ENCODE data around the gene SYCE1L. TPM values are rescaled to one million over a fixed set of nuclear protein-coding genes. Genes with fewer than 3 reads are reported as not detected.
"Not testable (repeated sequence)": the region's sequence is repeated elsewhere in the genome, so short reads cannot be mapped to it uniquely, and the experiment has no call there.

SYCE1L gene
- total RNA-seq, 2 experiments from 2014 or later: 4.3 to 7.1 TPM

GRCh38 chr16:77172951-77173350 lies 26.3 kb upstream of the SYCE1L start:
- no peak overlapping the region for H3K27ac Mint-ChIP-seq
- no peak overlapping the region for H3K4me3 Mint-ChIP-seq
- no peaks in the 10 kb centered on the region for H3K4me1 Mint-ChIP-seq
- DNase-seq: no peak
- no peaks in the 10 kb centered on the region for H3K36me3 Mint-ChIP-seq (ENCODE audit: low read depth)
- intact Hi-C loops (cut with DNase I, micrococcal nuclease): loop anchor here in 1 of 2 experiments (1.0 to 10.0 kb wide), 3 partner anchors 128 to 506 kb away; no protein-coding TSS in a partner anchor
- CTCF ChIA-PET: interaction anchor here (1.0 kb wide), 1 partner anchor 1385 kb away, joined by 3 read pairs; no protein-coding TSS in a partner anchor
- ATAC-seq: no peak
- H3K9me3 Mint-ChIP-seq (ENCODE audit: low read depth): no peaks in the 10 kb centered on the region
- POLR2A ChIA-PET: no interaction called here
- peaks cover 46% of the 10 kb centered on the region for H3K27me3 Mint-ChIP-seq

GRCh38 chr16:77183137-77183536 lies 16.1 kb upstream of the SYCE1L start:
- no peak overlapping the region for H3K4me3 Mint-ChIP-seq
- ChIA-PET POLR2A (no interaction called here), CTCF (no interaction called here)
- DNase-seq (no peak), ATAC-seq (no peak)
- no peak overlapping the region for H3K27ac Mint-ChIP-seq
- H3K36me3 Mint-ChIP-seq (ENCODE audit: low read depth): no peaks in the 10 kb centered on the region
- no peaks in the 10 kb centered on the region for H3K4me1 Mint-ChIP-seq
- H3K27me3 Mint-ChIP-seq: peaks cover 11% of the 10 kb centered on the region
- H3K9me3 Mint-ChIP-seq (ENCODE audit: low read depth): no peaks in the 10 kb centered on the region
- intact Hi-C loops (cut with DNase I, micrococcal nuclease): no loop called here

- H3K4me1 Mint-ChIP-seq; POLR2A ChIA-PET; H3K9me3 Mint-ChIP-seq (ENCODE audit: low read depth); H3K4me3 Mint-ChIP-seq; DNase-seq; intact Hi-C loops (cut with DNase I, micrococcal nuclease); ATAC-seq; H3K27ac Mint-ChIP-seq; H3K27me3 Mint-ChIP-seq; H3K36me3 Mint-ChIP-seq (ENCODE audit: low read depth): not testable (repeated sequence)
- CTCF ChIA-PET: interaction anchor here (0.7 kb wide), 1 partner anchor 917 kb away, joined by 3 read pairs; no protein-coding TSS in a partner anchor
Observed at GRCh38 chr16:77186298-77186697, 12.9 kb upstream of the SYCE1L start.

- H3K9me3 Mint-ChIP-seq (ENCODE audit: low read depth): no peaks in the 10 kb centered on the region
- ATAC-seq (no peak), DNase-seq (no peak)
- peaks cover 37% of the 10 kb centered on the region for H3K36me3 Mint-ChIP-seq (ENCODE audit: low read depth)
- peaks cover 29% of the 10 kb centered on the region for H3K4me1 Mint-ChIP-seq
- CTCF ChIA-PET: interaction anchor here (0.7 kb wide), 1 partner anchor 1123 kb away, joined by 3 read pairs; no protein-coding TSS in a partner anchor
- intact Hi-C loops (cut with DNase I, micrococcal nuclease): loop anchor here (1.0 to 5.0 kb wide), 10 partner anchors 22 to 1757 kb away; partner anchors contain the start of genes CFDP1 (in 1 of the 2), GABARAPL2 (in 1 of the 2), NUDT7 (in 1 of the 2) and TMEM231 (in 1 of the 2)
- H3K4me3 Mint-ChIP-seq: peak overlapping the region; percentile 99
- H3K27ac Mint-ChIP-seq: peak overlapping the region; percentile 98
- H3K27me3 Mint-ChIP-seq: peaks cover 6% of the 10 kb centered on the region
- POLR2A ChIA-PET: interaction anchor here (0.6 to 1.6 kb wide), 2 partner anchors 1542 to 1567 kb away, joined by 4 to 5 read pairs; partner anchors contain the start of genes ADAT1, KARS1 and TERF2IP
Observed at GRCh38 chr16:77190190-77190477, 9.1 kb upstream of the SYCE1L start.

- intact Hi-C loops (cut with DNase I, micrococcal nuclease): loop anchor here (1.0 to 5.0 kb wide), 14 partner anchors 22 to 1757 kb away; partner anchors contain the start of genes NUDT7 (in 2 of the 2), ADAT1 (in 1 of the 2), CFDP1 (in 1 of the 2) and GABARAPL2 (in 1 of the 2)
- H3K27me3 Mint-ChIP-seq: peaks cover 2% of the 10 kb centered on the region
- POLR2A ChIA-PET: interaction anchor here (0.6 to 1.6 kb wide), 3 partner anchors 22 to 1567 kb away, joined by 3 to 5 read pairs (median 4); partner anchors contain the start of genes ADAT1, KARS1 and TERF2IP
- ATAC-seq (peak; percentile 99), DNase-seq (peak; percentile 96)
- H3K36me3 Mint-ChIP-seq (ENCODE audit: low read depth): peaks cover 43% of the 10 kb centered on the region
- H3K4me1 Mint-ChIP-seq: peaks cover 29% of the 10 kb centered on the region
- H3K9me3 Mint-ChIP-seq (ENCODE audit: low read depth): no peaks in the 10 kb centered on the region
- CTCF ChIA-PET: interaction anchor here (0.7 kb wide), 2 partner anchors 1123 to 1626 kb away, joined by 3 read pairs; no protein-coding TSS in a partner anchor
- H3K27ac Mint-ChIP-seq: peak within 1 kb of the TSS; percentile 98
- peak within 1 kb of the TSS; percentile 99 for H3K4me3 Mint-ChIP-seq
Observed at GRCh38 chr16:77190478-77191258, 8.5 kb upstream of the SYCE1L start, which contains the start of gene MON1B. Gene MON1B, plus strand, starts transcription at chr16:77191190. Its CDS starts 296 bp downstream, at chr16:77191486.

GRCh38 chr16:77191259-77191969 lies 7.8 kb upstream of the SYCE1L start:
- intact Hi-C loops (cut with DNase I, micrococcal nuclease): loop anchor here (1.0 to 5.0 kb wide), 9 partner anchors 21 to 1727 kb away; partner anchors contain the start of genes NUDT7 (in 2 of the 2), ADAT1 (in 1 of the 2), TMEM170A (in 1 of the 2) and TMEM231 (in 1 of the 2)
- peaks cover 47% of the 10 kb centered on the region for H3K36me3 Mint-ChIP-seq (ENCODE audit: low read depth)

GRCh38 chr16:77193377-77193776 lies 5.8 kb upstream of the SYCE1L start:
- Mint-ChIP-seq H3K4me1 (peaks cover 29% of the 10 kb centered on the region), H3K27me3 (no peaks in the 10 kb centered on the region), H3K27ac (no peak overlapping the region), H3K4me3 (no peak overlapping the region), H3K9me3 (ENCODE audit: low read depth) (no peaks in the 10 kb centered on the region), H3K36me3 (ENCODE audit: low read depth) (peaks cover 60% of the 10 kb centered on the region)
- DNase-seq (no peak), ATAC-seq (no peak)
- ChIA-PET CTCF (interaction anchor here (0.5 kb wide), 1 partner anchor 23 kb away, joined by 3 read pairs; no protein-coding TSS in a partner anchor), POLR2A (no interaction called here)
- intact Hi-C loops (cut with DNase I, micrococcal nuclease): loop anchor here in 1 of 2 experiments (5.0 kb wide), 2 partner anchors 529 to 1676 kb away; partner anchors contain the start of gene NUDT7

More at GRCh38 chr16:77191259-77191969, 7.8 kb upstream of the SYCE1L start:
- H3K27ac Mint-ChIP-seq: peak overlapping the region; percentile 98
- ChIA-PET POLR2A (interaction anchor here (1.0 to 1.6 kb wide), 2 partner anchors 21 to 1543 kb away, joined by 3 to 5 read pairs; partner anchors contain the start of genes KARS1 and TERF2IP), CTCF (interaction anchor here (0.7 kb wide), 1 partner anchor 1626 kb away, joined by 3 read pairs; no protein-coding TSS in a partner anchor)
- peak overlapping the region; percentile 99 for H3K4me3 Mint-ChIP-seq
- DNase-seq: peak; percentile 43
- no peaks in the 10 kb centered on the region for H3K9me3 Mint-ChIP-seq (ENCODE audit: low read depth)
- no peak for ATAC-seq
- H3K4me1 Mint-ChIP-seq: peaks cover 29% of the 10 kb centered on the region
- H3K27me3 Mint-ChIP-seq: peaks cover 2% of the 10 kb centered on the region

GRCh38 chr16:77194295-77195231 lies 4.6 kb upstream of the SYCE1L start:
- H3K9me3 Mint-ChIP-seq (ENCODE audit: low read depth): no peaks in the 10 kb centered on the region
- no peak overlapping the region for H3K27ac Mint-ChIP-seq
- ATAC-seq (no peak), DNase-seq (no peak)
- H3K36me3 Mint-ChIP-seq (ENCODE audit: low read depth): peaks cover 68% of the 10 kb centered on the region
- H3K27me3 Mint-ChIP-seq: no peaks in the 10 kb centered on the region
- CTCF ChIA-PET: no interaction called here
- H3K4me3 Mint-ChIP-seq: no peak overlapping the region
- intact Hi-C loops (cut with DNase I, micrococcal nuclease): loop anchor here in 1 of 2 experiments (5.0 kb wide), 2 partner anchors 528 to 1677 kb away; partner anchors contain the start of gene NUDT7
- POLR2A ChIA-PET: no interaction called here
- peaks cover 25% of the 10 kb centered on the region for H3K4me1 Mint-ChIP-seq

GRCh38 chr16:77195411-77195810 lies 3.8 kb upstream of the SYCE1L start:
- peaks cover 70% of the 10 kb centered on the region for H3K36me3 Mint-ChIP-seq (ENCODE audit: low read depth)
- H3K4me3 Mint-ChIP-seq: no peak overlapping the region
- H3K9me3 Mint-ChIP-seq (ENCODE audit: low read depth): no peaks in the 10 kb centered on the region
- intact Hi-C loops (cut with DNase I, micrococcal nuclease): no loop called here
- peaks cover 25% of the 10 kb centered on the region for H3K4me1 Mint-ChIP-seq
- no peak overlapping the region for H3K27ac Mint-ChIP-seq
- DNase-seq (no peak), ATAC-seq (no peak)
- ChIA-PET POLR2A (no interaction called here), CTCF (no interaction called here)
- H3K27me3 Mint-ChIP-seq: no peaks in the 10 kb centered on the region

GRCh38 chr16:77197747-77198146 lies 1.5 kb upstream of the SYCE1L start:
- intact Hi-C loops (cut with DNase I, micrococcal nuclease): no loop called here
- POLR2A ChIA-PET: no interaction called here
- no peaks in the 10 kb centered on the region for H3K27me3 Mint-ChIP-seq
- H3K9me3 Mint-ChIP-seq (ENCODE audit: low read depth): no peaks in the 10 kb centered on the region
- H3K27ac Mint-ChIP-seq: no peak overlapping the region
- ATAC-seq (no peak), DNase-seq (no peak)
- peaks cover 57% of the 10 kb centered on the region for H3K36me3 Mint-ChIP-seq (ENCODE audit: low read depth)
- CTCF ChIA-PET: no interaction called here
- H3K4me3 Mint-ChIP-seq: no peak overlapping the region
- H3K4me1 Mint-ChIP-seq: peaks cover 12% of the 10 kb centered on the region

Measured in activated CD4-positive, alpha-beta T cell treated with anti-CD3 and anti-CD28 coated beads for 36 hours (primary cell).